Left colon (tissue), 2 donors: ENCODE results near the gene GDPD5. TPM values are rescaled to one million over a fixed set of nuclear protein-coding genes. Genes with fewer than 3 reads are reported as not detected.

Source experiments
- ATAC-seq: fragments of 200-7000 bp; cut with Tn5 transposase; one replicate; pipeline ENCODE4 v1.9.1; 2020; ENCODE audit warnings: mild to moderate bottlenecking, moderate library complexity
- DNase-seq, 2 donors: peaks; one replicate each; pipeline ENCODE4 v3.0.0-alpha.2; 2020
- intact Hi-C, 2 donors: fragments of 100-400 bp; cut with DNase I in 1 of 2; cut with micrococcal nuclease in 1 of 2; formaldehyde crosslinking; loops; one replicate each; pipeline versions ENCODE4 v1.11.2 to v1.14.0; 2022; cut with DNase I, micrococcal nuclease
- total RNA-seq, 2 donors: library from RNA; stranded (reverse); fragmentation: NEBNext Ultra II Directional; extraction: Animal tissue kit (Norgen Biotek cat#: 25700); gene quantifications; one replicate each; pipeline ENCODE4 v1.2.1, GENCODE V29; 2021
- donor health status: DM: no; HTN: no; CAD: no.
- donor health status: DM: yes; HTN: yes; CAD: no.

Gene GDPD5
- total RNA-seq, 2 donors from 2014 or later = 3.3 to 4.0 TPM

GRCh38 chr11:75443043-75443442 is 82.7 kb downstream of the GDPD5 start:
- DNase-seq (no peak), ATAC-seq (no peak)
- intact Hi-C loops = loop anchor here in 1 of 2 donors (5.0 kb wide), 1 partner anchor 89 kb away; no protein-coding TSS in a partner anchor

- intact Hi-C loops = loop anchor here in 1 of 2 donors (5.0 kb wide), 1 partner anchor 90 kb away; no protein-coding TSS in a partner anchor
- no peak for ATAC-seq
- no peak for DNase-seq
These were observed 83.4 kb downstream of the GDPD5 start for GRCh38 chr11:75442161-75442885.

DNA sequence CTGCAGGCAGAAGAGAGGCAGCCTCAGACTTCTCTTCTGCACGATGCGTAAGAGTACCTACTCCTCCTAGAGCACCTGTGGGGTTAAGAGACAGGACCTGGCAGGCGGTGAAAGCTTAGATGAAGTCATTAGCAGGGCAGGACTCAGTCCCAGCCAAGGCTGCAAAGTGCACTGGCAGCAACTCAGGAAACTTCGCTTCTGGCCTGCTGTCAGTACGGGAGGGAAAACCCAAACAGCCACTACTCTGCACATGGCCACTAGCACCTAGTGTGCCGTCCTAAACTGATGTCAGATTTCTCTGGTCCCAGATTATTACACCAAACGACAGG is 84.0 kb downstream of the GDPD5 start:
- no peak for ATAC-seq
- intact Hi-C loops = loop anchor here in 1 of 2 donors (5.0 kb wide), 1 partner anchor 91 kb away; no protein-coding TSS in a partner anchor
- no peak for DNase-seq

DNA sequence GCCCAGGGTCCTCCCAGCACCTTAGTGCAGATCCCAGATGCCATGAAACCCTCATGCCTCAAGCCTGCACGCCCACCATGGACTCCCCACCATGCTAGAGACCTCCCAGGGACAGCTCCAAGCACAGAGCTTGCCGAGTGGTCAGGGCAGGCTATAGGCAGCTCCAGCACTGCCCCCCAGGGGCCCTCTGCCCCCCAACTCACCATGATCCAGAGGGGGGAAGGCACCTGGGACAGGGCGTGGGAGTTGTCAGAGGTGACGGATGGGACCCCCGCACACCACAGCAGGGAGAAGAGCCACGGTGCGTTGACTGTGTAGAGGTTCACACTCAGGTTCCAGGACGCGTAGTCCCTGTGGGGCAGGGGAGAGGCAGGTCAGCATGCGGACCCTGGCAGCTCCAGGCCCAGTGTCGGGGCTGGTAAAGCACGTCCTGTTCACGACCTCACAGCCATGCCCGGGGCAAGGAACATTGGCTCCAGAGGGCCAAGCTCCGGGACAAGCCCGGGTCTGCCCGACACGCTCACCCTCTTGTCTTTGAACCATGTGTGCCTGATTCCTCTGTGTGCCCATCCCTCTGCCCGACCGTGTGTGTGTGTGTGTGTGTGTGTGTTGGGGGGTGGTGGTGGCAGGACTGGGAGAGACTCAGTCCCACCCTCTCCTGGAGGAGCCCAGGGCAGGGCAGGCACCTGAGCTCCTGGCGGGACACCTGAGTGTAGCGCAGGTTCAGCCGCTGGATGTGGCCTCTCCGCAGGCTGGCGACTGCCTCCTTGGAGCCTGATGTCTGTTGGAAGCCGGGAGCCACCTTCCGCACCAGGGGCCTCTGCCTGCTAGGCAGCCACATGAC is 84.6 kb downstream of the GDPD5 start:
- intact Hi-C loops = loop anchor here in 1 of 2 donors (5.0 kb wide), 1 partner anchor 91 kb away; no protein-coding TSS in a partner anchor
- ATAC-seq = no peak
- DNase-seq = no peak

DNA sequence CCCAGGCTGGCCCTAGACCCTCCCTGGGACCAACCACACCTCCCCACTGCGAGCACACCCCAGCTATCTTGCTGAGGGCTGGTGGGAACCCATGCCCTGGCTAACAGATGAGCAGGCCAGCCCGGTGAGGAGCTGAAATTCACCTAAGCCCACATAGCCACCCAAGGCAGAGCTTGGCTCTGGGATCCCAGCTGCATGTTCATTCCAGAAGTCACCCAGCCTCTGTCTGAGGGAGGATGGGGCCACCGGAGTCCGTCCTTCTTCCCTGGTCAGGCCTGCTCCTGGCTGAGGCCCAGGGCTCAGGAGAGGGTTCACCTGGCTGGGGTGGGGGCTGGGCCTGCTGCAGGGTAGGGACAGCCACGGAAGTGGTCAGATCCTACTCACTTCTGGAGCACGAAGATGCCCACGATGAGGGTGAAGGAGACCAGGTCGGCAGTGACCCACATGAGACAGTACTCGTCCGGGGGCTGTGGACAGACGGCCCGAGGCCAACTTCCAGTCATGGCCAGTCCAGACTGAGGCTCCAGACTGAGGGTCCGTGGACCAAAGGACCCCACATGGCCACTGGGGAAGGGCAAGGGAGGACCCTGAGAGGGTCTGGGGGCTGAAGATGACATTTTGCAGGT is 86.1 kb downstream of the GDPD5 start:
- ATAC-seq = no peak
- DNase-seq = no peak
- intact Hi-C loops = loop anchor here in 1 of 2 donors (5.0 kb wide), 1 partner anchor 93 kb away; no protein-coding TSS in a partner anchor

- ATAC-seq (no peak), DNase-seq (no peak)
- intact Hi-C loops = no loop called here
These were observed 86.7 kb downstream of the GDPD5 start for GRCh38 chr11:75439026-75439425.

- no peak for ATAC-seq
- DNase-seq = no peak
- intact Hi-C loops = no loop called here
These were observed 87.6 kb downstream of the GDPD5 start for GRCh38 chr11:75437966-75438659.

- intact Hi-C loops = no loop called here
- ATAC-seq (no peak), DNase-seq (no peak)
These were observed 88.9 kb downstream of the GDPD5 start for GRCh38 chr11:75436806-75437205.

DNA sequence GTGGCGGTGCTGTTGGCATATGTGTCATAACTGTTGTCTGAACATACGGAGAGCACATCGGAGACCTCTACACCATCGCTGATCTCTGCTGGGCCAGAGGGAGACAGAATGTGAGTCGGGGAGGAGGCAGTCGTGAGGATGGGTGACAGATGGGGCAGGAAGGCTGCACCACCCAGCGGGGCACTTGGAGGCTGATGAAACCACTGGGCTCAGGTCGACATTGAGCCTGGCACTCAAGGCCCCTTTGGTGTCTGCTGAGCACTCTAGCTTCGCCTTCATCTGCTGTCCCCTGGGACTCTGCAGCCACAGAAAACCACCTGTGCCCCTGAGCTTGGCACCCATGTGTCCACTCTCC is 90.2 kb downstream of the GDPD5 start:
- intact Hi-C loops = no loop called here
- DNase-seq (no peak), ATAC-seq (no peak)

- intact Hi-C loops = no loop called here
- no peak for ATAC-seq
These were observed 90.7 kb downstream of the GDPD5 start for GRCh38 chr11:75434886-75435570.

GRCh38 chr11:75434051-75434450 is 91.7 kb downstream of the GDPD5 start:
- no peak for DNase-seq
- intact Hi-C loops = no loop called here

More at GRCh38 chr11:75434886-75435570, 90.7 kb downstream of the GDPD5 start:
- no peak for DNase-seq

GRCh38 chr11:75433443-75433842 is 92.3 kb downstream of the GDPD5 start:
- ATAC-seq (no peak), DNase-seq (no peak)
- intact Hi-C loops = no loop called here

More at GRCh38 chr11:75434051-75434450, 91.7 kb downstream of the GDPD5 start:
- ATAC-seq = no peak

GRCh38 chr11:75432911-75433321 is 92.8 kb downstream of the GDPD5 start, which contains the start of gene KLHL35:
KLHL35 (minus strand) TSS chr11:75433203; CDS start chr11:75430629, 2,574 bp downstream.
- intact Hi-C loops = no loop called here
- DNase-seq (no peak), ATAC-seq (no peak)

DNA sequence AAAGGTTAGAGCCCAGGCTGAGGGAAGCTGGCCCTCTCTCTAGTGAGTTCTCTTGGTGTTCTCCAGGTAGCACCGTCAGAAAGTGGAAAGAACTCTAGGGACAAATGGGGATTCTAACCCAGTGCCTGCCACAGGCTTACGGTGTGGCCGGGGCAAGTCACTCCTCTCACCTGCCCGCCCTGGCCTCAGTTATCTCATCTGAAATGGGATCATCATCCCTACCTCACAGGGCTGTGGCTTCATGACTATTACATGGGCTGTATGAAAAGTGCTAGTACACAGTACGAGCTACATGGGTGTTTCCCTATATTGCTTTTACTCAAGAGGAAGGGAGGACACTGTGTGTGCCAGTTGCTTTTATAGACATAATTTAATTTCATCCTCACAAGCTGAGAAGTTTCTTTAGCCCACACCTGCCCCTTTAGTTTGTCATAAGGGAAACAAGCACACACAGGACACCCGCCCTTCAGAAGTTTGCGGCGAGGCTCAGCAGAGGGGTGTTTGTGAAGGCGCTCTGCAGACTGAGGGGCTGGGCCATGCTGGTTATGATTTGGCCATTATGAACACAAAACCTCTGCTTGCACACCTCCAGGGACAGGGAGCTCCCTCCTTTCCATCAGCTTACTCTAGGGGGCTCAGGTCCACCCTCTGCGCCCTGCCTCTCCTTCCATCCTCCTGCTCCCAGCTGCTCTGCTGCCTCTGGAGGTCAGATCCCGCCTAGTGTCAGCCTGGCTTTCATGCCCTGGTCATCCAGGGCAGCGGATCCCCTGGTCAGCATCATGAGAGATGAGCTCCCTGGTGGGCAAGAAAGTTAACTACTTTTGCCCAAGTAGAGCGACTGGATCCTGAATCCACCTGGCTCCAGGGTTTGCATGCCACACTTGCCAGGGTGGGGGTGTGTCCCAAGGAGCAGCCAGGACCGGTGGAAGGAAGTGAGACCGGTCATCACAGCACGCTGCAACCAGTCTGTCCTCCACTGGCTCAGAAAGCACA is 93.9 kb downstream of the GDPD5 start:
- DNase-seq (peak in 1 of 2 donors; percentile 53), ATAC-seq (peak; percentile 43)
- intact Hi-C loops = no loop called here

DNA sequence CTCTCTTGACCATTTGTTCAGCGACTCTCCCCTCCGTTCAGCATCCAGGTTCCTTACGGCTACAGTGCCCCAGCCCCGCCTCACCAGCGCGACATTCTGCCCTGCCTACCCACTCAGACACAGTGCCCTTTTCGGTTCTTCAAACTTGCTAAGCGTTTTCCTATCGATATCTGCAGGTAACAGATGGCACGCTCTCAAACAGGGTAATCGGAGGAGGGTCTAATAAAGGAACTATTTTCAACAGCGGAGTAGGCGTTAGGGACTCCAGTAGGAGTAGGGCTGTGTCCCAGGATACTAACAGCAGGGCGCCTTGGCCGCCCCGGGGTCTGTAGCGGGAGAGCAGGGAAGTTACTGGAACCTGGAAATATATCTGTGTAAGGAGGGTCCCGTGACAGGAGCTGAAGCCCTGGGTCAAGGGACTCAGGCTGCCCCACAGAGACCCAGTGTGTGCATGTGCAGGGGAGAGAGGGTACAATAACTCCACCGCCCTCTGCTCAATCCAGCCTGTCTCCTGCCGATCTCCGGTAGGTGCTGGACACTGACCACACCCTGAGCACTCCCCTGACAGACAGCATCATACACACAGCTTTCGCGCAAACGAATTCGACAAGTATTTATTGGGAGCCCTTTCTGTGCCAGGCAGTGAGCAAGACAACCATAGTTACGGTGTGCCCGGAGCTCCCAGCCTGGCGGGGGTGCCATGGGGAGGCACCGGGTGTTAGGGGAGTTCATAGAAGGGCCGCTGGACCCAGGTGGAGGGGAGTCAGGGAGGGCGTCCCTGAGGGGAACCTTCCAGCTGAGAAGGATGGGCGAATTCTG is 94.8 kb downstream of the GDPD5 start:
- ATAC-seq (no peak), DNase-seq (no peak)
- intact Hi-C loops = no loop called here
